Left kidney (tissue), 8 donors: ENCODE data around the gene ATAD2B. TPM values are rescaled to one million over a fixed set of nuclear protein-coding genes. Genes with fewer than 3 reads are reported as not detected.
"Not testable (repeated sequence)": the region's sequence is repeated elsewhere in the genome, so short reads cannot be mapped to it uniquely, and the experiment has no call there.

Experiments
- DNase-seq: peaks from one replicate; pipeline ENCODE4 v3.0.0-alpha.2; 2013
- long read RNA-seq, 8 donors: transcript quantifications; one replicate each; lab custom pipeline, GENCODE V29; 2026
- polyA plus RNA-seq: library from polyadenylated mRNA; unstranded; fragments of 120-200 nt; gene quantifications from one replicate; pipeline ENCODE4 v1.2.1, GENCODE V29; 2013; ENCODE audit not compliant: insufficient read length

Gene ATAD2B
- 23.8 TPM for polyA plus RNA-seq
- long read RNA-seq, donor 1 = 0 reads
- long read RNA-seq, donor 2, partial matches to known transcripts = 0 of 1 reads
- long read RNA-seq, donor 2, other reads (novel, unspliced or antisense) = 0 of 1 reads
- long read RNA-seq, donor 3, partial matches to known transcripts = 0 of 1 reads
- long read RNA-seq, donor 3, other reads (novel, unspliced or antisense) = 0 of 1 reads
- long read RNA-seq, donor 4 = 0 reads
- long read RNA-seq, donor 5 = 0 reads
- long read RNA-seq, donor 6, partial matches to known transcripts = 0 of 7 reads
- long read RNA-seq, donor 6, other reads (novel, unspliced or antisense) = 7 of 7 reads
- long read RNA-seq, donor 7, partial matches to known transcripts = 0 of 1 reads
- long read RNA-seq, donor 7, other reads (novel, unspliced or antisense) = 0 of 1 reads
- long read RNA-seq, donor 8 = 0 reads

- peak; percentile 95 for DNase-seq
Observed at GRCh38 chr2:23926750-23927571, at the start of gene ATAD2B. TSS of gene ATAD2B (minus strand) at chr2:23927123. CDS start at chr2:23926770, 353 bp downstream.

- DNase-seq = no peak
Observed at GRCh38 chr2:23967846-23968245, 40.9 kb upstream of the ATAD2B start.

GRCh38 chr2:23954325-23955014 lies 27.5 kb upstream of the ATAD2B start:
- DNase-seq = no peak

GRCh38 chr2:23953625-23954024 lies 26.7 kb upstream of the ATAD2B start:
- DNase-seq = no peak

- DNase-seq = not testable (repeated sequence)
Observed at GRCh38 chr2:23952558-23952957, 25.6 kb upstream of the ATAD2B start.

GRCh38 chr2:23947350-23947749 lies 20.4 kb upstream of the ATAD2B start:
- DNase-seq = no peak

- DNase-seq = no peak
Observed at GRCh38 chr2:23944976-23945375, 18.1 kb upstream of the ATAD2B start.

GRCh38 chr2:23944527-23944926 lies 17.6 kb upstream of the ATAD2B start:
- no peak for DNase-seq

- DNase-seq = no peak
Observed at GRCh38 chr2:23943666-23944065, 16.7 kb upstream of the ATAD2B start.

GRCh38 chr2:23941644-23942043 lies 14.7 kb upstream of the ATAD2B start:
- no peak for DNase-seq

- peak; percentile 55 for DNase-seq
Observed at GRCh38 chr2:23940718-23941620, 14.0 kb upstream of the ATAD2B start.

GRCh38 chr2:23939987-23940717 lies 13.2 kb upstream of the ATAD2B start, which contains the start of gene UBXN2A:
TSS of gene UBXN2A (plus strand) at chr2:23940463. CDS start at chr2:23958315, 17,852 bp downstream.
- DNase-seq = peak; percentile 90

GRCh38 chr2:23934259-23934658 lies 7.3 kb upstream of the ATAD2B start:
- DNase-seq = no peak

GRCh38 chr2:23926290-23926749 lies 603 bp downstream of the ATAD2B start:
- DNase-seq = peak; percentile 55

- no peak for DNase-seq
Observed at GRCh38 chr2:23925702-23926289, 1.1 kb downstream of the ATAD2B start.

- no peak for DNase-seq
Observed at GRCh38 chr2:23924589-23925359, 2.1 kb downstream of the ATAD2B start.

GRCh38 chr2:23918837-23919489 lies 8.0 kb downstream of the ATAD2B start:
- no peak for DNase-seq

GRCh38 chr2:23916727-23917405 lies 10.1 kb downstream of the ATAD2B start:
- DNase-seq = no peak
